Measurements from ENCODE around the gene DCDC2B.

Gene DCDC2B

DNA sequence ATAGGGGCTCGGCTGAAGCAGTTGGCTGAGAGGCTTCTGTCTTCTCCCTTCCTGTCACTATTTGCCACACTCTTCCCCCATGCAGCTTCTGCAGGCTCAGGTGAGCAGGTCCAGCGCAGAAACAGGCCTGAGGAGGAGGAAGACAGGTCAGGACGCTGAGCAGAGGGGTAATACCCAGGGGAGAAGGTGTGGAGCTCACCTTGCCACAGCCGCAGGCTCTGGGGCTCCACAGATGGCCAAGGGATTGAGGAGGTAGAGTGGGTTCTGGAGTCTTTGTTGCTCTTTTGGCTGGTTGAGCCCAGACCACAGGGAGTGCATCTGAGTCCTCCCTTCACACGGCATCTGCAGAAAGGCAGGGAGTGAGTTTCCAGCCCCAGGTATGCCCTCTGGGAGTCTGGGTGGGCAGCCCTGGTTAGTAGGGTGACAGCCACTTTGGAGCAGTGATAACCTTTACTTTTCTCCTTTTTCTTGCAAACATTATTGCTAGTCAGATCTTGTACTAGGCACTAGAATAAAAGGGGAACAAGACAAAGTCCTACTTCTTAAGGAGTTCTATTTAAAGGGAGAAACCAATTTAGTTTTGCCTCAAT, 23.0 kb downstream of the DCDC2B start:
- Histone ChIP-seq H3K27me3 (replicated peaks; ENCODE audit: insufficient read depth, low read length) (no peaks in the 10 kb centered on the region), H3K9me2 (replicated peaks; ENCODE audit: insufficient read depth, low read length) (no peaks in the 10 kb centered on the region), H3K4me2 (ENCODE audit: low read depth, low read length) (no peak overlapping the region), H3K27ac (ENCODE audit: low read length) (no peak overlapping the region), H3K4me3 (ENCODE audit: low read length) (no peak overlapping the region), H3K4me1 (ENCODE audit: low read length) (no peaks in the 10 kb centered on the region), H2AFZ (ENCODE audit: low read length) (no peak overlapping the region), H3K9me3 (replicated peaks; ENCODE audit: insufficient read depth, low read length) (no peaks in the 10 kb centered on the region), H3K36me3 (replicated peaks; ENCODE audit: insufficient read depth, low read length) (peaks cover 4% of the 10 kb centered on the region), H3K9ac (ENCODE audit: low read length) (no peak overlapping the region), H3K79me2 (ENCODE audit: low read length) (no peaks in the 10 kb centered on the region), H3F3A (ENCODE audit: insufficient read depth, low read length) (no peaks in the 10 kb centered on the region), H4K20me1 (ENCODE audit: insufficient read depth, low read length) (no peaks in the 10 kb centered on the region)
- no peak for DNase-seq
- TF ChIP-seq EZH2 (optimal IDR thresholded peaks at IDR 0.05; ENCODE audit: low read depth, low read length), result no peak
- TF ChIP-seq, protein P1, sequence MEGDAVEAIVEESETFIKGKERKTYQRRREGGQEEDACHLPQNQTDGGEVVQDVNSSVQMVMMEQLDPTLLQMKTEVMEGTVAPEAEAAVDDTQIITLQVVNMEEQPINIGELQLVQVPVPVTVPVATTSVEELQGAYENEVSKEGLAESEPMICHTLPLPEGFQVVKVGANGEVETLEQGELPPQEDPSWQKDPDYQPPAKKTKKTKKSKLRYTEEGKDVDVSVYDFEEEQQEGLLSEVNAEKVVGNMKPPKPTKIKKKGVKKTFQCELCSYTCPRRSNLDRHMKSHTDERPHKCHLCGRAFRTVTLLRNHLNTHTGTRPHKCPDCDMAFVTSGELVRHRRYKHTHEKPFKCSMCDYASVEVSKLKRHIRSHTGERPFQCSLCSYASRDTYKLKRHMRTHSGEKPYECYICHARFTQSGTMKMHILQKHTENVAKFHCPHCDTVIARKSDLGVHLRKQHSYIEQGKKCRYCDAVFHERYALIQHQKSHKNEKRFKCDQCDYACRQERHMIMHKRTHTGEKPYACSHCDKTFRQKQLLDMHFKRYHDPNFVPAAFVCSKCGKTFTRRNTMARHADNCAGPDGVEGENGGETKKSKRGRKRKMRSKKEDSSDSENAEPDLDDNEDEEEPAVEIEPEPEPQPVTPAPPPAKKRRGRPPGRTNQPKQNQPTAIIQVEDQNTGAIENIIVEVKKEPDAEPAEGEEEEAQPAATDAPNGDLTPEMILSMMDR (IDR thresholded peaks at IDR 0.05; ENCODE audit: low read length), result no peak
- no peak for TF ChIP-seq EZH2phosphoT487 (IDR thresholded peaks at IDR 0.05; ENCODE audit: low read length)

DNA sequence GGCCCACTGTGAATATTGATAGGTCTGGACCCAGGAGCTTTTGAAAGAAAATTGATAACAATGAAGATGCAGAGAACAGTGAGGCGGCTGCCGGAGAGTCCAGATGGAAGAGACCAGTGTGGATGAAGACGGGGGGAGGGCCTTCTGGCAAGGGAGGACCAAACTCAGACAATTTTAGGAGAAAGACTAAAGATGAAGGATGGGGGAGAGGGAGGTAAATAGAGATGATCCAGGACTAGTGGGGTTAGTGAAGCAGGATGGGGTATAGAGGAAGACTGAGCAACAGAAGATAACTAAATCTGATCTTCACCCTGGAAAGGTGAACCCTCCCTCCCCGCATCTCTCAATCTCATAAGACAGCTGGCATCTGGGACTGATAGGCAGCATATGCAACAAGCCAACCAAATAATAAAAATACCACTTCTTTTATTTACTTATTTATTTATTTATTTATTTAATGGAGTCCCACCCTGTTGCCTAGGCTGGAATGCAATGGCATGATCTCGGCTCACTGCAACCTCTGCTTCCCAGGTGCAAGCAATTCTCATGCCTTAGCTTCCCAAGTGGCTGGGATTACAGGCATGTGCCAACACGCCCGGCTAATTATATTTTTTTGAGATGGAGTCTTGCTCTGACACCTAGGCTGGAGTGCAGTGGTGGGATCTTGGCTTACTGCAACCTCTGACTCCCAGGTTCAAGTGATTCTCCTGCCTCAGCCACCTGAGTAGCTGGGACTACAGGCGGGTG, 23.8 kb downstream of the DCDC2B start:
- no peaks in the 10 kb centered on the region for H3K4me1 ChIP-seq (ENCODE audit: low read length)
- H3K4me3 ChIP-seq (ENCODE audit: low read length), result no peak overlapping the region
- no peak overlapping the region for H2AFZ ChIP-seq (ENCODE audit: low read length)
- no peaks in the 10 kb centered on the region for H3K9me2 ChIP-seq (replicated peaks; ENCODE audit: insufficient read depth, low read length)
- H3K9me3 ChIP-seq (replicated peaks; ENCODE audit: insufficient read depth, low read length), result no peaks in the 10 kb centered on the region
- TF ChIP-seq EZH2 (optimal IDR thresholded peaks at IDR 0.05; ENCODE audit: low read depth, low read length) (no peak), EZH2phosphoT487 (IDR thresholded peaks at IDR 0.05; ENCODE audit: low read length) (no peak)
- TF ChIP-seq, protein P1 (IDR thresholded peaks at IDR 0.05; ENCODE audit: low read length), result no peak
- peaks cover 4% of the 10 kb centered on the region for H3K36me3 ChIP-seq (replicated peaks; ENCODE audit: insufficient read depth, low read length)
- no peaks in the 10 kb centered on the region for H3K27me3 ChIP-seq (replicated peaks; ENCODE audit: insufficient read depth, low read length)
- no peaks in the 10 kb centered on the region for H3K79me2 ChIP-seq (ENCODE audit: low read length)
- no peak overlapping the region for H3K4me2 ChIP-seq (ENCODE audit: low read depth, low read length)
- H4K20me1 ChIP-seq (ENCODE audit: insufficient read depth, low read length), result no peaks in the 10 kb centered on the region
- no peak for DNase-seq
- H3K9ac ChIP-seq (ENCODE audit: low read length), result no peak overlapping the region
- H3K27ac ChIP-seq (ENCODE audit: low read length), result no peak overlapping the region
- no peaks in the 10 kb centered on the region for H3F3A ChIP-seq (ENCODE audit: insufficient read depth, low read length)

DNA sequence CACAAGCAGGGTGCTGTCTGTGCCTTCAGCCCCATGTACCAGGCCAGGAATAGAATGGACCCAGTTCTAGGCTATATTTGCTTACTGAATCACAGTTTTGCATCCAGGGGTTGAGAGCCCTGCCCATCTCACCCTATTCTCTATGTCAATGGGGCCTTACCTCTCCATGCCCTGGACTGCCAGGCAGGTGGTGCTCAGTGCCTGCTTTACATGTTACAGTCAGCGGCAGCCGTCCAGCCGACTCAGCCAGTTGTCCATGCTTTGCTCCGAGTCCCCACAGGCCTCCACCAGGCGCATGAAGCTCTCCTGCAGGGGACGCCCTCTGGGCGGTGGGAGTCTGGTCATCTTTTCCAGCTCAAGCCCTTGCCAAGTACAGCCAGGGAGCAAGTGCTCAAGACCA, 25.9 kb downstream of the DCDC2B start:
- Histone ChIP-seq H2AFZ (ENCODE audit: low read length) (no peak overlapping the region), H3K9ac (ENCODE audit: low read length) (no peak overlapping the region), H3K9me3 (replicated peaks; ENCODE audit: insufficient read depth, low read length) (no peaks in the 10 kb centered on the region), H3K9me2 (replicated peaks; ENCODE audit: insufficient read depth, low read length) (no peaks in the 10 kb centered on the region), H3K27me3 (replicated peaks; ENCODE audit: insufficient read depth, low read length) (no peaks in the 10 kb centered on the region), H3K4me1 (ENCODE audit: low read length) (no peaks in the 10 kb centered on the region), H3K36me3 (replicated peaks; ENCODE audit: insufficient read depth, low read length) (no peaks in the 10 kb centered on the region; the same call in 1 of the 2 replicates), H3F3A (ENCODE audit: insufficient read depth, low read length) (no peaks in the 10 kb centered on the region), H3K79me2 (ENCODE audit: low read length) (no peaks in the 10 kb centered on the region), H3K4me3 (ENCODE audit: low read length) (no peak overlapping the region), H3K4me2 (ENCODE audit: low read depth, low read length) (no peak overlapping the region), H4K20me1 (ENCODE audit: insufficient read depth, low read length) (no peaks in the 10 kb centered on the region), H3K27ac (ENCODE audit: low read length) (no peak overlapping the region)
- TF ChIP-seq EZH2 (optimal IDR thresholded peaks at IDR 0.05; ENCODE audit: low read depth, low read length), result no peak
- TF ChIP-seq, protein P1 (IDR thresholded peaks at IDR 0.05; ENCODE audit: low read length), result no peak
- DNase-seq, result no peak

Measured in MM.1S (cell line).